Mammary epithelial cell (primary cell): Measurements from ENCODE around the gene SUPT5H.

Experiments
- CTCF ChIP-seq, 2 donors: IDR thresholded peaks in 1 of 2; conservative IDR thresholded peaks in 1 of 2; 2 replicates each; pipeline ENCODE4 v1.5.1; 2011 to 2012; ENCODE audit warnings: inconsistent platforms in 2 of 2, low read length in 2 of 2, mild to moderate bottlenecking in 2 of 2, control low read depth in 1 of 2, low read depth in 1 of 2; ENCODE audit not compliant: insufficient read depth in 1 of 2; ENCODE audit errors: extremely low read depth in 1 of 2
- EZH2 ChIP-seq: IDR thresholded peaks from 2 replicates; pipeline ENCODE4 v1.6.1; 2012; ENCODE audit warnings: low read length, inconsistent platforms, borderline replicate concordance

- TF ChIP-seq CTCF (conservative IDR thresholded peaks at IDR 0.05 in 1 of 2, IDR thresholded peaks at IDR 0.05 in 1 of 2; ENCODE audit: extremely low read depth in 1 of 2, insufficient read depth in 1 of 2, low read depth in 1 of 2, low read length in 2 of 2) (no peak), EZH2 (no peak)
These were observed 75.4 kb downstream of the SUPT5H start for GRCh38 chr19:39520541-39521484.
